ENCODE results near the gene NRXN3.

The NRXN3 gene

DNA sequence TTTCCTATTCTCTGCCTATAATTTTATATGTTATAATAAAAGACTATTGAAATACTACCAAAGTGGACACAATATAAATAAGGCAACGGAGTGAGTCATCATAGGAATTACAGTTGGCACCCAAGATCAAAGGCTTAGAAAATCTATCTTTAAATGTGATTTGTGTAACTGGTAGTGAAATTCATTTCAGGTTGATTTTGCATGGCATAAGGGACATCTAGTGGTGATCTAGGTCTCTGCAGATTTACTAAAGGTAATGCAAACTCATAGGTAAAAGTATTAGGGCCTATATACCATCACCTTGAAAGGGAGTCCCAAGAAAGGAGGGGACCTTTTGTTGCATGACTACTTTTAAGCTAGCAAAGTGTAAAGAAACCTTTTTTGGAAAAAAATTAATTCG lies 527.2 kb downstream of the NRXN3 start:
- no peak overlapping the region for H3K4me3 ChIP-seq (ENCODE audit: low read depth, low read length)

DNA sequence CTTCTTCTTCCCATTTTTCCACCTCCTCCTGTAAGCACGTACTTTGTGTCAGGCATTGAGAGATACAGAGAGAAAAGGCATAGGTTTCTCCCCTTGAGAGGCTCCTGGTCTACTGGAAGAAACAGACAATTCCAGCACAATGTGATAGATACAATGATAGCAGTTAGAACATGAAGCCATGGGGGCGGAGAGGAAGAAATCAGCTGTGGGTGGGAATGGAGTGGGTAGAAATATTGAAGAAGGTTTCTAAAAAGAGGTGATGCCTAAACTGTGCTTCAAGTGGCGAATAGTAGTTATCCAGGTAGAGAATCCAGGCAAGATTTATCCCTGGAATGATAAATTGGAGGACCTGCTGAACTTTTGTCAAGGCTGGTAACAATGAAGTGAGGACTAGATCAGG lies 528.8 kb downstream of the NRXN3 start:
- no peak overlapping the region for H3K4me3 ChIP-seq (ENCODE audit: low read depth, low read length)

GRCh38 chr14:78700236-78700635 lies 530.1 kb downstream of the NRXN3 start:
- no peak overlapping the region for H3K4me3 ChIP-seq (ENCODE audit: low read depth, low read length)

GRCh38 chr14:78701246-78701645 lies 531.1 kb downstream of the NRXN3 start:
- H3K4me3 ChIP-seq (ENCODE audit: low read depth, low read length): no peak overlapping the region

DNA sequence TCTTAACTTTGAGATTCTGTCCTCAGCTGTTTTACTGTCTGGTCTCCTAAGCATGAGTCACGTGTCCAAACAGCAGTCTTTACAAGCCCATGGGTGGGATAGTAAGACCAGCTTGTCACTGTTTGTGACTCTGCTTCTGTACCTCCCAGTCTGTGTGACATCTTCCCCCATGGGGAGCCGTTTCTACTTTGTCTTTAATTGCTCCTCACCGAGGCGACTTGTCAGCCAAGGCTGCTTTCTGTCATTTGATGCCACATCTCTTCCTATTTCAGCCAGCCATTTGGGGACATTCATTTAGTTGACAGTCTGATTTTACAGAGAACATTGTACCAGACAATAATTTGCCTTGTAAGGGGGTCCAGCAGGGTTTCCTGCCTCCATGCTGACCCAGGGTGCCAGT lies 534.8 kb downstream of the NRXN3 start:
- no peak overlapping the region for H3K4me3 ChIP-seq (ENCODE audit: low read depth, low read length)

GRCh38 chr14:78705989-78706388 lies 535.8 kb downstream of the NRXN3 start:
- H3K4me3 ChIP-seq (ENCODE audit: low read depth, low read length): no peak overlapping the region

DNA sequence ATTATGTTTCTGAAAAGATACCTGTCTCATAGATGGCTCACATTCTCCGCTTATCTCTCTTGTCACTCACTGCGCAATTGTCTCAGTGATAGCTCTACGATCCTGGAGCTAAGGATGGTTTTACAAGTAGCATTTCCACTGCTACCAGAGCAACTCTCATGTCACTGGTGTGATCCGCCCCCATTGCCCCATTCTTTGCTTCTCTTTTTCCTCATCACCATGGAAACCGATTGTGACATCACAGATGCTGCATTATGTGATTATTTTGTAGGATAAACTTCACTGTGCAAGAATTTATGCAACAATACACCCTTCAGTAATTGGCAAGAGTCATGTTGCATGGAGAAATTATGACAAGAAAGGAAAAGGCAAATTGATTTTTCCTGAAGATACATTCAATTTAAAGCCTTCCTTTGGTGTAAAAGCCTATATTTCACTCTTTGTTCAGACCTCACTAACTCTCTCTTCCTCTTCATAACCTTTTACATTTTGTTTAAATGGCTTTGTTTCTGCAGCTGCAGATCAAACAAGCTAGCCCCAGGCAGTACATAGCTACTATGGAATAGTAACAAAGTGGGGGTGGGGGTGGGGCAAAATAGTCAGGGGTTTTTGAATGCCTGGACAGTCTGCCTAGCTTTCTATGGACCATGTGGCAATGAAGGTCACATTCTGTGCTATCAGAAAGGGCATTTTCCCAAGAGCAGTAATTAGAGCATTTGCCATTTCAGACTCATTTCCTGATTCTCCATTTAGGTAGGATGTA lies 539.8 kb downstream of the NRXN3 start:
- no peak overlapping the region for H3K4me3 ChIP-seq (ENCODE audit: low read depth, low read length)

DNA sequence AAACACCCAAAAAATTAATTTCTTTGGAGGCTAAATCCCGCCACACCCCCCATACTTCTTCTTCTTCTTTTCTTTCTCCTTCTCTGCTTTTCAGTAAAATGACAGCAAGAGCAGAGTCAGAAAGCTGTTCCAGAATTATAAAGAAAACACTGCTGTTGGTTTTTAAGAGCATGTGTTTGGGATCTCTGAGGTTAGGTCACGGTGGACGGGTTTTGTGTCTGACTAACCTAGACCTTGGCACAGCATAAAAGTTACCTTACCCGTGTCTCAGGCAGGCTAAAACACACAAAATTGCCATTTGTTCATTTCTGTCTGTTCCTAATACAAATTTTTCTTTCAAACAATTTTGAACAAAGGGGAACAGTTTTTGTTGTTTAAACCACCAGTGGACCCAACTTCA lies 540.8 kb downstream of the NRXN3 start:
- H3K4me3 ChIP-seq (ENCODE audit: low read depth, low read length): no peak overlapping the region

- no peak overlapping the region for H3K4me3 ChIP-seq (ENCODE audit: low read depth, low read length)
These were observed 543.5 kb downstream of the NRXN3 start for GRCh38 chr14:78713716-78714115.

DNA sequence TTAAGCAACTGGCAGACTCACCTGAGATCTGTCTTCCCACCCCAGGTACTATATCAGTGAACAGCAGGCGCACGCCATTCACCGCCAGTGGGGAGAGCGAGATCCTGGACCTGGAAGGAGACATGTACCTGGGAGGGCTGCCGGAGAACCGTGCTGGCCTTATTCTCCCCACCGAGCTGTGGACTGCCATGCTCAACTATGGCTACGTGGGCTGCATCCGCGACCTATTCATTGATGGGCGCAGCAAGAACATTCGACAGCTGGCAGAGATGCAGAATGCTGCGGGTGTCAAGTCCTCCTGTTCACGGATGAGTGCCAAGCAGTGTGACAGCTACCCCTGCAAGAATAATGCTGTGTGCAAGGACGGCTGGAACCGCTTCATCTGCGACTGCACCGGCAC lies 544.5 kb downstream of the NRXN3 start:
- H3K4me3 ChIP-seq (ENCODE audit: low read depth, low read length): no peak overlapping the region

DNA sequence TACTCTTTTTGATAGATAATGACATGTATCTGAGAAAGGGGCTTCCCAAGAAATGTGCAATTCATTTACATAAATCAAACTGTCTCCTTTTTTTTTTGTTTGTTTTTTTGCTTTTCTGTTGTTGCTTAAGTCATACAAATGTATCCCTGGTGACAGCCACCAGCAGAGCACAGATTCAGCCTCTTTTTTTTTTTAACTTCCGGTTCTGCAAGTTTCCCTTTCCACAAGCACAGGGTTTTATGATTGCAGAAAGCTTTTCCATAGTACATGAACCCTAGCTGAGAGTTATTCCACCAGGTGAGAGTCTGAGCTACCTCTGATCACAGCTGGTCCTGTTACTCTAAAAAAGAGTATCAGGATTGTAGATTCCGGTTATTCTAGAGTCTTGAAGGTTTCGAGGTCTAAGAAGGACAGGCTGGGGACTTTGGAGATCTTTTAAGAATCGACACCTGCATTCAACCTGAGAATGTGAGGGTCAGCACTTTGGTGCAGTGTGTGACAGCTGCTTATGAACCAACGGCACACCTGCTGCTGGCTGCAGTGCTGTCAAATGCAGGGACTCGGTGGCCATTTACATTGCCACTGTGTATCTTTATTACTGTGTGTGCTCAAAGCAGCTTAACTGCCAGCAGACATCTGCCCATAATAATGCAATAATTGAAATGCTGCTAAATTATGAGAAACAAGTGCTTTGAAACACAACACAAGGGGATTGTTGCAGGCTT lies 551.7 kb downstream of the NRXN3 start:
- no peak overlapping the region for H3K4me3 ChIP-seq (ENCODE audit: low read depth, low read length)

DNA sequence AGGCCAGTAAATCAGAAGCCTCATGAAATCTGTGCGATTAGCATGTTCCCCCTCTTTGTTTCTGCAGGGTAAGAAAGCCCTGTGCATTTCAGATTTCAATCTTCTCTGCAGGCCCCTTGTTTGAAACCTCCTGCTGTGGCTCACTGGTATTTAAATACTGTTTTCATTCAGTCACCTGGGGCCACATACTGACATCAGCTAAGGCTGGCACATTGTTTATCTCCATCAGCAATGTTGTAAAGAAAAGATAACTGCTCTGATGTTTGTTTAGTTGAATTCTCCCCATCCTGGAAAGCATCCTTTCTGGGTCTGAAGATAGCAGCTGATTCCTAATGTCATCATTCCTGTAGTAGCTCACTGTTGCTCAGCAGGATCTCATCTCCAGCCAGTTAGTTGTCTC lies 554.9 kb downstream of the NRXN3 start:
- H3K4me3 ChIP-seq (ENCODE audit: low read depth, low read length): no peak overlapping the region

DNA sequence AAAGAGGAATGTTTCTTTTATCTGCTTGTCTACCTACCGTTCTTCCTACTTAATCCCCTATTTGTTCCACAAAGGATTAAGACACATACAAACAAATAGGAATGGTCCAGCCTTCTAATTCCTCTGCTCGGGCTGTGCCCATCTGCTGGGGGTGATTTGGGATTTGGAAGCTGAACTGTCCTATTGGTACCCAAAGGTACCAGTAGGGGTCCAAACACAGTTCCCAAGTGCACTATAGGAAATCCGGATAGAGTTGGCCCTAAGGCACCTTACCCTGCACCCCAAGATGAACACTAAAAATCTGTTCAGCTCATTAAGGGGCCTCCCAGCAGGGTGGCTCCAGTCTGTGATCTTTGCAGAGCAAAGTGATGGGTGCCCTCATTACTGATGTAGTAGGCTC lies 566.9 kb downstream of the NRXN3 start:
- no peak overlapping the region for H3K4me3 ChIP-seq (ENCODE audit: low read depth, low read length)

DNA sequence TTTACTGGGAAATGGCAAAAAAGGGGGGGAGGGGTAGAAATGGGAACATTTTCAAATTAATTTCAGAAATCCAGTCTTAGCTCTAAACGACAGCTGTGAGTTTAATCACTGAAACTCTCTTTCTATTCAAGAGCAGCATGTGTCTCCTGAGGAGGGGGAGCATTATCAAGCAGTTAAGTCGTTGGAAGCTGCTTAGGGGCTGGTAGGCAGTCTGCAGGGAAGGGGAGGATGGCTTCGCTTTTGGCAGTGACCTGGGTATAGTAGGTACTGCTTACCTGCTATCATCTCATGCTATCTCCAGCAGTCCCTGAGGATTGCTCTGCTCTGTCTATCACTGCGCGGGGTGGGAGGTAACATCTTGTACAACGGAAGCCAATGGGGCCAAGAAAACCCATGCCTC lies 567.4 kb downstream of the NRXN3 start:
- no peak overlapping the region for H3K4me3 ChIP-seq (ENCODE audit: low read depth, low read length)

DNA sequence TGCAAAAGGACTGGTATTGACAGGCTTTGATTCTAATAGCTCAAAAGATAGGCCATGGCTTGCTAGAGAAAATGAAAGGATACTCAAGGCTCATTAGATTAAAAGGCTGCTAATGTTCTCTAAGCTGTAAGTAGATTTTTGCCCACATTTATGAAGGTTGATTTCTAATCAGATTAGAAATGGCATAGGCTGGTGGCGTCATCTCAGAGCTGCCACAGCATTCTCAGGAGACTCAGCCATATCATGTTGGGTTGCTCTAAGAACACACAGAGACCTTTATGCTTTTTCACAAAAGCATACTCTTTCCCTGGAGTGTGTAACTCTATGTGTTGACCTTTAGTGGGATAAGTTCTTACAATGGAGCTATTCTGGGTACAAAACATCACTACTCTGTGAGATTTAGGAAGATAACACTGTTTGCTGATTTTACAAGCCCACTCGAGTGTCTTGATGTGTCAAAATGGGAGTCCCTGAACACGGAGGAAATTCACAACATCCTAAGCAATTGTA lies 576.0 kb downstream of the NRXN3 start:
- H3K4me3 ChIP-seq (ENCODE audit: low read depth, low read length): no peak overlapping the region

- no peak overlapping the region for H3K4me3 ChIP-seq (ENCODE audit: low read depth, low read length)
These were observed 577.6 kb downstream of the NRXN3 start for GRCh38 chr14:78747813-78748212.

DNA sequence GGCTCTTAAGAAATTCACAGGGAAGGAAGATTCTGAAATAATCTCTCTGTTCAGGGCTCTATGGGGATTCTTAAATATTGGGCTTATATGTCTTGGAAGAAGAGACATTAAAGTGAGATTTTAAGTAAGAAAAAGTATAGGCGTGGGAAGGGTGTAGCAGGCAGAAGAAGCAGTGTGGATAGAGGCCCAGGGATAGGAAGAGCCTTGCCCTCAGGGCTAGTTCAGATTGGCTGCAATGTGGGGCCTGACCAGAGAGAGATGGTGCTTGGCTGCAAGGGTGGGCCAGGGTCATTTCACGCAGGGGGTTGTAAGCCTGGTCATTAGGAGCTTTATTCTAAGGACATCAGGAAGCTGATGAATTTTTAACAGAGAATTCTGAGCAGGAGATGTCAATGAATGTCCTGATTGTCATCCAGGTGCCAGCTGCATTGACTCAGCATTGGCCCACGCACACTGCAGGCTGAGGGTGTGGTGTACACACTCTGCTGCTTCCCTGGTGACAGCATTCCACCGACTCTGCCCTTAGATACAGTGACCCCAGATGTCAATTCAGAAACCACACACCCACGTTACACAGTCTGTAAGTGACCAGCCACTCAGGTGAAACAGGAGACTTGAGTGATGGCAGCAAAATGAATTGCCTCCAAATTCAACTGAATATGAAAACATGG lies 582.5 kb downstream of the NRXN3 start:
- no peak overlapping the region for H3K4me3 ChIP-seq (ENCODE audit: low read depth, low read length)

- H3K4me3 ChIP-seq (ENCODE audit: low read depth, low read length): no peak overlapping the region
These were observed 583.9 kb downstream of the NRXN3 start for GRCh38 chr14:78754059-78754458.

DNA sequence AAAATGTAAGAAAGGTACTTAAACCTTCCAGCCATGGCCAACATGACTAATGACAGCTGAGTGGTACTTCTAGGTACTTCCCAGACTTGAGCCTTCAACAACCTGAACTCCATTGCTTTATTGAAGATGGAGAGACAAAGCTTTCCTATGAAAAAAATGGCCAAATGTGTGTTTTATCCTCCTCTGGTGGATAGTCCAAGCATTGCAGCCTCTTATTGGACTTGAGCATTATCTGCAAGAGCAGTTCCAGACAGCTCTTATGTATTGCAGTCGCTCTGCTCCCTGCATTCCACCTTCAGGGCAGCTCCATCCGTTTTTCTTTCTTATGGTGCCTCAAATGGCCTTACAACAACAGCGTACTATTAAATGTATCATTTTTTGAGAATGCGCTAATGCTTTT lies 588.2 kb downstream of the NRXN3 start:
- H3K4me3 ChIP-seq (ENCODE audit: low read depth, low read length): no peak overlapping the region

- H3K4me3 ChIP-seq (ENCODE audit: low read depth, low read length): no peak overlapping the region
These were observed 592.2 kb downstream of the NRXN3 start for GRCh38 chr14:78762331-78762730.

- no peak overlapping the region for H3K4me3 ChIP-seq (ENCODE audit: low read depth, low read length)
These were observed 593.6 kb downstream of the NRXN3 start for GRCh38 chr14:78763746-78764145.

DNA sequence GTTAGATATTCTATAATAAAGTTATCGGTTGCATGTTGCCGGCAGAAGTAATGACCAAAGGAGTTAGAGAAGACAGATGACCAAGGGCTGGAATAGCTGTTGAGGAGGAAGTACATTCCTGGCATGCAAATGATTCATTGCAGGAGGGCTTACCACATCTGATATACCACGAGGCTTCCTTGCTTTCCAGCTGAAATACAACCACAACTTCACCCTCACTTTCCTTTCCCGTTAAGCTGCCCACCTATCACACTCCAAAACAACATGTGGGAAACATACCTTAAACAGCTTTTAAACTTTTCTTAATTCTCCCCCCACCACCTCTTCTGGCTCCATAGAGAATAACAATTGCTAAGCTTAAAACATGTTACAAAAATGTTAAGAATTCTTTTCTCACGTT lies 594.1 kb downstream of the NRXN3 start:
- no peak overlapping the region for H3K4me3 ChIP-seq (ENCODE audit: low read depth, low read length)

Measured in iPS-11a (cell line).